Lower leg skin (tissue), 4 donors: ENCODE results near the gene TNNT1. TPM values are rescaled to one million over a fixed set of nuclear protein-coding genes. Genes with fewer than 3 reads are reported as not detected.

Experiments
- DNase-seq, 2 donors: peaks; one replicate each; pipeline ENCODE4 v3.0.0-alpha.2; 2019; ENCODE audit warnings: low spot score in 2 of 2
- H3K4me3 ChIP-seq: fragments of 200-600 bp; sonication (generic); 2 replicates; pipeline ENCODE4 v1.5.1; 2017; ENCODE audit warnings: mild to moderate bottlenecking, low read depth; ENCODE audit not compliant: poor library complexity, severe bottlenecking
- POLR2A ChIP-seq, 2 donors: fragments of 450-650 bp; IDR thresholded peaks; one replicate each; pipeline ENCODE4 v1.6.1; 2016 to 2017; ENCODE audit warnings: antibody characterized with exemption in 2 of 2, mild to moderate bottlenecking in 1 of 2, moderate library complexity in 1 of 2
- WGBS, 2 donors: methylation state at CpG; one replicate each; pipeline ENCODE4 v1.1.5; 2018; 5-methylcytosine and 5-hydroxymethylcytosine counted together
- intact Hi-C: fragments of 100-400 bp; cut with DNase I; formaldehyde crosslinking; loops from one replicate; pipeline ENCODE4 v1.15.0; 2023; ENCODE audit warnings: low total_unique reads
- microRNA-seq, 2 donors: library from miRNA; unstranded; fragments of <30 nt; microRNA quantifications; one replicate each; pipeline ENCODE4, GENCODE V29; 2016; ENCODE audit warnings: borderline replicate concordance in 2 of 2, borderline number of aligned reads in 1 of 2
- total RNA-seq, 4 donors: library from RNA; depleted of rRNA; stranded (reverse); fragments of >200 nt; gene quantifications; one replicate each; pipeline ENCODE4 v1.1.0, GENCODE V29; 2016
- TF ChIP-seq, protein P1 (sequence below), 3 donors: fragments of 450-650 bp; IDR thresholded peaks; one replicate each; pipeline ENCODE4 v1.5.1; 2016; ENCODE audit warnings: antibody characterized with exemption in 3 of 3, mild to moderate bottlenecking in 3 of 3, moderate library complexity in 2 of 3

TNNT1 gene
- total RNA-seq, 4 donors from 2014 or later, result 24.0 to 56.1 (median 42.6) TPM

GRCh38 chr19:55084416-55084815, 64.6 kb downstream of the TNNT1 start:
- WGBS, 2 donors, result 87 to 89% methylated on average over 10 of the region's 10 CpGs
- TF ChIP-seq, protein P1, sequence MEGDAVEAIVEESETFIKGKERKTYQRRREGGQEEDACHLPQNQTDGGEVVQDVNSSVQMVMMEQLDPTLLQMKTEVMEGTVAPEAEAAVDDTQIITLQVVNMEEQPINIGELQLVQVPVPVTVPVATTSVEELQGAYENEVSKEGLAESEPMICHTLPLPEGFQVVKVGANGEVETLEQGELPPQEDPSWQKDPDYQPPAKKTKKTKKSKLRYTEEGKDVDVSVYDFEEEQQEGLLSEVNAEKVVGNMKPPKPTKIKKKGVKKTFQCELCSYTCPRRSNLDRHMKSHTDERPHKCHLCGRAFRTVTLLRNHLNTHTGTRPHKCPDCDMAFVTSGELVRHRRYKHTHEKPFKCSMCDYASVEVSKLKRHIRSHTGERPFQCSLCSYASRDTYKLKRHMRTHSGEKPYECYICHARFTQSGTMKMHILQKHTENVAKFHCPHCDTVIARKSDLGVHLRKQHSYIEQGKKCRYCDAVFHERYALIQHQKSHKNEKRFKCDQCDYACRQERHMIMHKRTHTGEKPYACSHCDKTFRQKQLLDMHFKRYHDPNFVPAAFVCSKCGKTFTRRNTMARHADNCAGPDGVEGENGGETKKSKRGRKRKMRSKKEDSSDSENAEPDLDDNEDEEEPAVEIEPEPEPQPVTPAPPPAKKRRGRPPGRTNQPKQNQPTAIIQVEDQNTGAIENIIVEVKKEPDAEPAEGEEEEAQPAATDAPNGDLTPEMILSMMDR (IDR thresholded peaks at IDR 0.05), result no peak
- no peak for TF ChIP-seq POLR2A (IDR thresholded peaks at IDR 0.05)
- intact Hi-C loops, result no loop called here
- no peak for DNase-seq
- H3K4me3 ChIP-seq, result no peak overlapping the region

DNA sequence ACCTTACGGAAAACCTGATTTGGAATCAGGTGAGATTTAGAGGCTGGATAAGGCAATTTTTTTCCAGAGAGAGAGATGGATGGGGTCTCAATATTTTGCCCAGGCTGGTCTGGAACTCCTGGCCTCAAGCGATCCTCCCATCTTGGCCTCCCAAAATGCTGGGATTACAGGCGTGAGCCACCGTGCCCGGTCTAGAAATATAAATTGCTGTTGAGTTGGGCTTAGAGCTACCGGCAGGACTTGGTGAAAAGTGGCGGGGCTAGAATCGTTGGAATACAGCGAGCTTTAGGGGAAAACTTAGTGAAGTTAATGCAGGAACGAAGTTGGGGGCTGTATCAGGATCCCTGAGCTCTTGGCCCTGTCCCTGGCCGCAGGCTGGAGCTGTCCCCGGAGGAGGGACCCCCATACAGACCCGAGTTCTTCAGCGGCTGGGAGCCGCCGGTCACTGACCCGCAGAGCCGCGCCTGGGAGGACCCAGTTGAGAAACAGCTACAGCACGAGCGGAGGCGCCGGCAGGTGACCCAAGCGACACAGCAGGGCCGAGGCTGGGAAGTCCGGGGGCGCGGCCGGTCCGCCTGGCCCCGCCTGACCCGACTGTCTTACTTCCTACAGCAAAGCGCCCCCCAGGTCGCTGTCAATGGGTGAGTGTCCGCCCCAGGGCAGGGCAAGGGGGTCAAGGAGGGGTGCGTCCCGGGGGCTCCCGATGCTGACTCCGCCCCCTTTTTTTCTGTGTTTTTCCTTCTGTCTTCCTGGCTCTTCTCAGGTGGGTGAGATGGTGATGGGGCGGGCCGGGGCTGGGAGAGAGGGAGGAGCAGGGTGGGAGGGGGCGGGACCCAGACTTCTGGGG, 65.8 kb downstream of the TNNT1 start:
- TF ChIP-seq, protein P1 (IDR thresholded peaks at IDR 0.05), result no peak
- TF ChIP-seq POLR2A (IDR thresholded peaks at IDR 0.05), result no peak
- intact Hi-C loops, result no loop called here
- 36 to 59% methylated on average over 41 to 42 of the region's 42 CpGs for WGBS, 2 donors
- no peak overlapping the region for H3K4me3 ChIP-seq
- no peak for DNase-seq

Small RNA genes lying within 50 kb of the gene (microRNA-seq; reads per million reads assigned to microRNA genes)
- 0 reads per million in 2 donors for gene MIR7975

Other genes with a start within 250 kb of the TNNT1 start
- gene NCR1, start 243.1 kb downstream of the TNNT1 start, total RNA-seq, result not detected
- gene NLRP7, start 201.7 kb downstream of the TNNT1 start, total RNA-seq, result not detected
- gene NLRP2, start 182.8 kb downstream of the TNNT1 start, total RNA-seq, result 10 to 100 TPM in 1 of 4 donors, 1 to 10 TPM in 3; 1.0 to 10.9 (median 7.4) TPM
- gene GP6, start 110.9 kb downstream of the TNNT1 start, total RNA-seq, result 1 to 10 TPM in 2 of 4 donors, under 1 TPM in 2; 0.49 to 8.5 (median 1.3) TPM
- 100 to 1,000 TPM in 3 of 4 donors, 10 to 100 TPM in 1; 93.2 to 146 (median 134) TPM for gene RDH13, start 86.1 kb downstream of the TNNT1 start, total RNA-seq
- 100 to 1,000 TPM; 394 to 678 (median 540) TPM for gene EPS8L1, start 73.3 kb downstream of the TNNT1 start, total RNA-seq
- gene PPP1R12C, start 31.6 kb downstream of the TNNT1 start, total RNA-seq, result 100 to 1,000 TPM in 1 of 4 donors, 10 to 100 TPM in 3; 55.5 to 103 (median 79.4) TPM
- 1 to 10 TPM in 2 of 4 donors, not detected in 2; 1.4 to 2.8 TPM for gene TNNI3, start 8.5 kb upstream of the TNNT1 start, total RNA-seq
- 10 to 100 TPM in 1 of 4 donors, 1 to 10 TPM in 1, under 1 TPM in 2; 0.71 to 10.3 (median 0.99) TPM for gene DNAAF3, start 17.4 kb upstream of the TNNT1 start, total RNA-seq
- gene SYT5, start 31.1 kb upstream of the TNNT1 start, total RNA-seq, result under 1 TPM in 3 of 4 donors, not detected in 1; 0.10 to 0.65 (median 0.26) TPM
- 1 to 10 TPM in 1 of 4 donors, under 1 TPM in 3; 0.22 to 1.3 (median 0.52) TPM for gene PTPRH, start 60.3 kb upstream of the TNNT1 start, total RNA-seq
- gene TMEM86B, start 79.6 kb upstream of the TNNT1 start, total RNA-seq, result 1 to 10 TPM; 1.1 to 2.4 (median 1.6) TPM
- 10 to 100 TPM; 29.4 to 47.9 (median 37.5) TPM for gene PPP6R1, start 109.8 kb upstream of the TNNT1 start, total RNA-seq
- gene HSPBP1, start 130.9 kb upstream of the TNNT1 start, total RNA-seq, result 10 to 100 TPM; 17.8 to 35.5 (median 25.6) TPM
- 1 to 10 TPM in 1 of 4 donors, under 1 TPM in 1, not detected in 2; 0.44 to 4.6 TPM for gene BRSK1, start 134.8 kb upstream of the TNNT1 start, total RNA-seq
- gene TMEM150B, start 176.1 kb upstream of the TNNT1 start, total RNA-seq, result under 1 TPM in 1 of 4 donors, not detected in 3; 0.58 TPM
- 10 to 100 TPM; 16.5 to 25.4 (median 20.3) TPM for gene KMT5C, start 190.7 kb upstream of the TNNT1 start, total RNA-seq
- 1 to 10 TPM in 1 of 4 donors, under 1 TPM in 2, not detected in 1; 0.42 to 1.1 (median 0.49) TPM for gene COX6B2, start 205.5 kb upstream of the TNNT1 start, total RNA-seq
- gene GARIN5B, start 214.1 kb upstream of the TNNT1 start, total RNA-seq, result not detected
- gene IL11, start 221.3 kb upstream of the TNNT1 start, total RNA-seq, result under 1 TPM in 3 of 4 donors, not detected in 1; 0.23 to 0.68 (median 0.46) TPM
- gene TMEM190, start 227.6 kb upstream of the TNNT1 start, total RNA-seq, result not detected
- 10 to 100 TPM; 32.2 to 61.6 (median 47.5) TPM for gene TMEM238, start 235.1 kb upstream of the TNNT1 start, total RNA-seq
- gene RPL28, start 236.7 kb upstream of the TNNT1 start, total RNA-seq, result 100 to 1,000 TPM; 466 to 875 (median 590) TPM